Measurements from ENCODE around the gene AQP6. TPM values are rescaled to one million over a fixed set of nuclear protein-coding genes. Genes with fewer than 3 reads are reported as not detected.

The AQP6 gene
- total and polyA plus RNA-seq, 12 donors: 0.20 to 1.1 (median 0.28) TPM; not detected in 8

DNA sequence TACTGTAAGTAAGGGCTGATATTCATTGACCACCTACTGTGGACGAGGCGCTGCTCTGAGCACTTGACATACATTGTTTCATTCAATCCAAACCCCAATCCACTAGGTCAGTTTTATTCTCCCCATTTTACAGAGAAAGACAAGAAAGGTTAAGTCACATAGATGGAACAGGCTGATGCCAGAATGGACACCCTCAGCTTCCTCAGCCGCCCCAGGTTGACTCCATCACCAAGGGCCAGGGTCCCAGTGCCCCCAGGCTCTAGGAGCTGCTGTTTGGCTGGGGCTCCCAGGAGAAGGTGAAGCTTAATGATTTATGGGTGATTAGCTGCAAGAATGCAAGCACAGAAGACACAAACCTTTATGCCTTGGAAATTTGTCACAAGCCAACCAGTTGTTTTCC, 22.9 kb upstream of the AQP6 start:
- no peak for DNase-seq
- intact Hi-C loops (cut with DNase I): no loop called here
- H3K27me3 ChIP-seq: peaks cover 2% of the 10 kb centered on the region

DNA sequence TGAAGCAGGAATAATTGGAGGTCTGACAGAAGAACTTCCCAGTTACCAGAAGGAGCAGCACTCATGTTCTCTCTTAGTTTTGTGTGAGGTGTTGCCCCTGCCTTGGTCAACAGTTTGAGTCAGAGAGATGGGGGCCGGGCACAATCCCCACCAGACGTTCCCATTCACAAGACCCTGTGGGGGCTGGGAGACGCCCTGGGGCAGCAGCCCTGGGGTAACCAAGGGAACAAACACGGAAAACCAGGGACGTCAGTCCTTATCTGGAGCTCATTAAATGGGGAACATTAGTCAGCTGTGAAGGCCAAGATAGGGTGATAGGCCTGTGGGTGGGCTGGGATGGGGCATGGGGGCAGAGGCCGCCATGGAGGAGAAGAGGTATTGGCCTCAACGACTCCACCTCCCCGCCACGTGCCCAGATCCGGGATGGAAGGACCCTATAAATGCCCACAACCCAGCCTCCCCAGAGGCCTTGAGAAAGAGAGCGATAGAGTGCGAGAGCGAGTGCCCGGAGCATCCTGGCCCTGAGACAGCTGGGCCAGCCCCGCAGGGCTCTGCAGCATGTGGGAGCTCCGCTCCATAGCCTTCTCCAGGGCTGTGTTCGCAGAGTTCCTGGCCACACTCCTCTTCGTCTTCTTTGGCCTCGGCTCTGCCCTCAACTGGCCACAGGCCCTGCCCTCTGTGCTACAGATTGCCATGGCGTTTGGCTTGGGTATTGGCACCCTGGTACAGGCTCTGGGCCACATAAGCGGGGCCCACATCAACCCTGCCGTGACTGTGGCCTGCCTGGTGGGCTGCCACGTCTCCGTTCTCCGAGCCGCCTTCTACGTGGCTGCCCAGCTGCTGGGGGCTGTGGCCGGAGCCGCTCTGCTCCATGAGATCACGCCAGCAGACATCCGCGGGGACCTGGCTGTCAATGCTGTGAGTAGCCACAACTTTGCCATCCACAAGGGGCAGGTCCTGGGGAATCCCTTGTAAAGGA, 22.2 kb upstream of the AQP6 start, which contains the start of gene AQP2:
Gene AQP2, plus strand, starts transcription at position 465 of the 979 bp plus-strand sequence. Its CDS starts 94 bp downstream, at position 559.
- Histone ChIP-seq H3K4me1 (replicated peaks in 1 of 2) (peaks cover 0 to 24% of the 10 kb centered on the region in 2 donors), H3K36me3 (replicated peaks in 1 of 2) (no peaks in the 10 kb centered on the region), H3K27me3 (peaks cover 9% of the 10 kb centered on the region), H3K9me3 (replicated peaks in 1 of 3) (no peaks in the 10 kb centered on the region), H3K27ac (peak within 1 kb of the TSS in 1 of 5 donors; percentile 34), H3K4me3 (no peak within 1 kb of the TSS)
- peak in 3 of 7 donors; percentile 40 to 76 (median 64) for DNase-seq
- no peak for TF ChIP-seq POLR2A (IDR thresholded peaks at IDR 0.05)
- TF ChIP-seq, protein P1, sequence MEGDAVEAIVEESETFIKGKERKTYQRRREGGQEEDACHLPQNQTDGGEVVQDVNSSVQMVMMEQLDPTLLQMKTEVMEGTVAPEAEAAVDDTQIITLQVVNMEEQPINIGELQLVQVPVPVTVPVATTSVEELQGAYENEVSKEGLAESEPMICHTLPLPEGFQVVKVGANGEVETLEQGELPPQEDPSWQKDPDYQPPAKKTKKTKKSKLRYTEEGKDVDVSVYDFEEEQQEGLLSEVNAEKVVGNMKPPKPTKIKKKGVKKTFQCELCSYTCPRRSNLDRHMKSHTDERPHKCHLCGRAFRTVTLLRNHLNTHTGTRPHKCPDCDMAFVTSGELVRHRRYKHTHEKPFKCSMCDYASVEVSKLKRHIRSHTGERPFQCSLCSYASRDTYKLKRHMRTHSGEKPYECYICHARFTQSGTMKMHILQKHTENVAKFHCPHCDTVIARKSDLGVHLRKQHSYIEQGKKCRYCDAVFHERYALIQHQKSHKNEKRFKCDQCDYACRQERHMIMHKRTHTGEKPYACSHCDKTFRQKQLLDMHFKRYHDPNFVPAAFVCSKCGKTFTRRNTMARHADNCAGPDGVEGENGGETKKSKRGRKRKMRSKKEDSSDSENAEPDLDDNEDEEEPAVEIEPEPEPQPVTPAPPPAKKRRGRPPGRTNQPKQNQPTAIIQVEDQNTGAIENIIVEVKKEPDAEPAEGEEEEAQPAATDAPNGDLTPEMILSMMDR (IDR thresholded peaks at IDR 0.05): no peak
- intact Hi-C loops (cut with DNase I): no loop called here
- WGBS, 4 donors: 65 to 75% (median 71%) methylated on average over 17 to 32 of the region's 32 CpGs

More for the DNA sequence above, 22.9 kb upstream of the AQP6 start:
- TF ChIP-seq POLR2A (IDR thresholded peaks at IDR 0.05): no peak
- TF ChIP-seq, protein P1 (IDR thresholded peaks at IDR 0.05): no peak
- Histone ChIP-seq H3K9me3 (replicated peaks in 1 of 3) (no peaks in the 10 kb centered on the region), H3K4me1 (replicated peaks in 1 of 2) (peaks cover 0 to 30% of the 10 kb centered on the region in 2 donors), H3K4me3 (no peak overlapping the region), H3K27ac (peak overlapping the region in 1 of 5 donors; percentile 34), H3K36me3 (replicated peaks in 1 of 2) (no peaks in the 10 kb centered on the region)
- 88 to 98% (median 92%) methylated on average over 3 of the region's 3 CpGs for WGBS, 4 donors

GRCh38 chr12:49951411-49952240, 21.1 kb upstream of the AQP6 start:
- no peak for DNase-seq
- H3K27me3 ChIP-seq: peaks cover 12% of the 10 kb centered on the region

More at GRCh38 chr12:49951411-49952240, 21.1 kb upstream of the AQP6 start:
- Histone ChIP-seq H3K4me3 (no peak overlapping the region), H3K4me1 (replicated peaks in 1 of 2) (peaks cover 0 to 20% of the 10 kb centered on the region in 2 donors), H3K9me3 (replicated peaks in 1 of 3) (no peaks in the 10 kb centered on the region), H3K27ac (no peak overlapping the region), H3K36me3 (replicated peaks in 1 of 2) (no peaks in the 10 kb centered on the region)
- 84 to 89% (median 86%) methylated on average over 10 to 14 of the region's 14 CpGs for WGBS, 4 donors
- TF ChIP-seq POLR2A (IDR thresholded peaks at IDR 0.05): no peak
- TF ChIP-seq, protein P1 (IDR thresholded peaks at IDR 0.05): no peak
- intact Hi-C loops (cut with DNase I): no loop called here
